Stimulated activated CD4-positive, alpha-beta T cell treated with anti-CD3 and anti-CD28 coated beads, Interleukin-15, amount 100 ng/mL, for 48 hours (primary cell): ENCODE measurements around the gene UTRN.

Experiments
- DNase-seq, 2 donors: peaks; one replicate each; pipeline ENCODE4 v3.0.0-alpha.2; 2020; ENCODE audit warnings: low read depth in 2 of 2

The UTRN gene

GRCh38 chr6:144314003-144314485, 28.9 kb downstream of the UTRN start:
- DNase-seq = no peak

- DNase-seq = no peak
These were observed 29.4 kb downstream of the UTRN start for GRCh38 chr6:144314562-144314961.

GRCh38 chr6:144315226-144315980, 30.3 kb downstream of the UTRN start:
- DNase-seq = no peak

GRCh38 chr6:144315981-144316861, 31.1 kb downstream of the UTRN start:
- DNase-seq = no peak

GRCh38 chr6:144316862-144317195, 31.7 kb downstream of the UTRN start:
- DNase-seq = no peak

GRCh38 chr6:144317736-144318135, 32.6 kb downstream of the UTRN start:
- DNase-seq = no peak

- no peak for DNase-seq
These were observed 34.1 kb downstream of the UTRN start for GRCh38 chr6:144319211-144319610.

- no peak for DNase-seq
These were observed 35.6 kb downstream of the UTRN start for GRCh38 chr6:144320741-144321140.

- no peak for DNase-seq
These were observed 36.9 kb downstream of the UTRN start for GRCh38 chr6:144321839-144322591.

- DNase-seq = no peak
These were observed 40.1 kb downstream of the UTRN start for GRCh38 chr6:144325232-144325631.

GRCh38 chr6:144326393-144326792, 41.3 kb downstream of the UTRN start:
- DNase-seq = no peak

- DNase-seq = no peak
These were observed 41.9 kb downstream of the UTRN start for GRCh38 chr6:144327081-144327480.

GRCh38 chr6:144330017-144330987, 45.2 kb downstream of the UTRN start:
- DNase-seq = no peak

- no peak for DNase-seq
These were observed 46.4 kb downstream of the UTRN start for GRCh38 chr6:144331491-144331969.

- no peak for DNase-seq
These were observed 47.0 kb downstream of the UTRN start for GRCh38 chr6:144332177-144332576.

GRCh38 chr6:144334150-144334708, 49.1 kb downstream of the UTRN start:
- DNase-seq = peak; percentile 36 to 43
